ACC112 (cell line): ENCODE data around the gene ZMIZ1.
"Not testable (repeated sequence)": the region's sequence is repeated elsewhere in the genome, so short reads cannot be mapped to it uniquely, and the experiment has no call there.

Experiments
- H2AFZ ChIP-seq: fragments of 200-600 bp; sonication (generic); one replicate; pipeline ENCODE4 v1.6.0; 2017; ENCODE audit warnings: antibody characterized with exemption, low read length; ENCODE audit not compliant: unreplicated experiment
- H3K27ac ChIP-seq: fragments of 200-600 bp; sonication (generic); 2 replicates; pipeline ENCODE4 v1.5.1; 2014; ENCODE audit warnings: low read depth, mild to moderate bottlenecking, antibody characterized with exemption, low read length, moderate library complexity
- H3K27me3 ChIP-seq: fragments of 200-600 bp; sonication (generic); 2 replicates; pipeline ENCODE4 v1.6.1; 2014; ENCODE audit warnings: mild to moderate bottlenecking, antibody characterized with exemption, low read length, moderate library complexity, mixed read lengths; ENCODE audit not compliant: insufficient read depth
- H3K36me3 ChIP-seq: fragments of 200-600 bp; sonication (generic); 2 replicates; pipeline ENCODE4 v1.6.1; 2016; ENCODE audit warnings: mild to moderate bottlenecking, antibody characterized with exemption, low read length, moderate library complexity, mixed read lengths; ENCODE audit not compliant: insufficient read depth
- H3K4me1 ChIP-seq: fragments of 200-600 bp; sonication (generic); one replicate; pipeline ENCODE4 v1.6.1; 2016; ENCODE audit warnings: low read length, mixed read lengths; ENCODE audit not compliant: insufficient read depth, unreplicated experiment, control insufficient read depth
- H3K4me3 ChIP-seq: fragments of 200-600 bp; sonication (generic); 2 replicates; pipeline ENCODE4 v1.5.1; 2014; ENCODE audit warnings: mild to moderate bottlenecking, low read depth, low read length
- H3K79me2 ChIP-seq: fragments of 200-600 bp; sonication (generic); one replicate; pipeline ENCODE4 v1.6.0; 2016; ENCODE audit warnings: low read length; ENCODE audit not compliant: control insufficient read depth, unreplicated experiment, insufficient read depth

ZMIZ1 gene

DNA sequence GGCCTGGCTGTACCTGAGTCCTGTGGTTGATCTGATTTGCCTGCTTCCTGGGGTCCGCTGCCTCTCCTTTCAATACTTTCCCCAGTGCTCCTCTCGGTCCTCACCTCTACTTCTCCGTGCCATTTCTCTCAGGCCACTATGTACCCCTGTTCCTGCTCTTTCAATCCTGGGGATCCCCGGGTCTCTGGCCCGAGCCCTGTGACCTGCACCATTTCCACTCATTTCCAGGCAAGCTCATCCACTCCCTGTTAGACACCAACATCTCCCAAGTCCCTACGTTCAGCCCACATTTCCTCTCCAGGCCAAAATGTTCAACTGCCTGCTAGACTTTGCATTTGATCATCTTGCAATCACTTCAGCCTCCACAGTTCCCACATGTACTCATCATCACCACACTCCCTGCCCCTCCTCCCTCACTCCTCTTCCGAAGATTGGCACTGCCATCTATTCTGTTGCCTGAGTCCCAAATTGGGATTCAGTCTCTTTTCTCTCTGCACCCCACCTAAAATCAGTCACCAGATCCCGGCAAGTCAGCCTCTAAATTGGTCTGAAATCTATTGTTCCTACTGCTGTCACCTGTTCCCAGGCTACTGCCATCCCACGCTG, 34.4 kb upstream of the ZMIZ1 start:
- no peak overlapping the region for H2AFZ ChIP-seq
- H3K27me3 ChIP-seq = peaks cover 10% of the 10 kb centered on the region
- H3K4me3 ChIP-seq = no peak overlapping the region
- no peak overlapping the region for H3K27ac ChIP-seq
- H3K4me1 ChIP-seq = no peaks in the 10 kb centered on the region
- no peaks in the 10 kb centered on the region for H3K79me2 ChIP-seq
- no peaks in the 10 kb centered on the region for H3K36me3 ChIP-seq

DNA sequence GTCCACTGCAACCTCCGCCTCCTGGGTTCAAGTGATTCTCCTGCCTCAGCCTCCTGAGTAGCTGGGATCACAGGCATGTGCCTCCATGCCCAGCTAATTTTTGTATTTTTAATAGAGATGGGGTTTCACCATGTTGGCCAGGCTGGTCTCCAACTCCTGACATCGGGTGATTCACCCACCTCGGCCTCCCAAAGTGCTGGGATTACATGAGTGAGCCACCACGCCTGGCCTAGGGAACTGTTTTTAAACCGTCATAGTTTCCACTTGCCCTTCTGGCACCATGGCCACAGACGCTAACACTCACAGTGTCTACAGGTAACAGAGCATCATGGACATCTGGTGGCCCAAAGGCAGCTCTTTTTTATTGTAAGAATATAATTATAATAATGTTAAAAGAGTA, 32.4 kb upstream of the ZMIZ1 start:
- H2AFZ ChIP-seq, H3K4me1 ChIP-seq, H3K27ac ChIP-seq, H3K79me2 ChIP-seq, H3K4me3 ChIP-seq, H3K36me3 ChIP-seq: not testable (repeated sequence)
- peaks cover 15% of the 10 kb centered on the region for H3K27me3 ChIP-seq

DNA sequence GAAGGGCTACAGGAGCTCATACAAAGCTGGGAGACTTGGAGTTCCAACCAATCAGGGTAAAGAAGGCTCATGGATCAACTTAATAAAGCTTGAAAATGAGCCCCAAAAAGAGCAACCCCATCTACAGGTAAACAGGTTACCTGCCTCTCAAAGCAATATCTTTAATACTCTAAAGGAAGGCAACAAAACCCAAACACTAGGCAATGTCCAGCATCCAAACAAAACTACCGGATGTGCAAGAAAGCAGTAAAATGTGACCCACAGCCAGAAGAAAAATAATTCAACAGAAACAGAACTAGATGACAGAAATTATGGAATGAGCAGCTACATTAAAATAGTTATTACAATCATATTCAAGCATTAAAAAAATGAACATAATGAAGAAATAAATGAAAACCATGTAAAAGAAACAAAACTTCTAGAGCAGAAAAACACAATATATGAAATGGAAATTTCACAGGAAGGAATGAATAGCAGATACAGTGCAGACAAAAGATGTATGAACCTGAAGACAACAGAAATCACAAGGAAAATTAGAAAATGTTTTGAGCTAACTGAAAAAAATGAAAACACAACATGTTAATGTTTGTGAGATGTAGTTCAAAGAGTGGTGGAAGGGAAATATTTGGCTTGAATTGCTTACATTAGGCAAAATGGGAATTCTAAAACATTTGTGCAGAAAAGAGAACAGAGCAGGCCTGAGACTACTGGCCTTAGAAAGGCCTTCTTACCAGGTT, 30.5 kb upstream of the ZMIZ1 start:
- Histone ChIP-seq H3K4me1 (no peaks in the 10 kb centered on the region), H3K79me2 (no peaks in the 10 kb centered on the region), H3K4me3 (no peak overlapping the region), H2AFZ (no peak overlapping the region), H3K27me3 (peaks cover 18% of the 10 kb centered on the region), H3K27ac (no peak overlapping the region), H3K36me3 (no peaks in the 10 kb centered on the region)

DNA sequence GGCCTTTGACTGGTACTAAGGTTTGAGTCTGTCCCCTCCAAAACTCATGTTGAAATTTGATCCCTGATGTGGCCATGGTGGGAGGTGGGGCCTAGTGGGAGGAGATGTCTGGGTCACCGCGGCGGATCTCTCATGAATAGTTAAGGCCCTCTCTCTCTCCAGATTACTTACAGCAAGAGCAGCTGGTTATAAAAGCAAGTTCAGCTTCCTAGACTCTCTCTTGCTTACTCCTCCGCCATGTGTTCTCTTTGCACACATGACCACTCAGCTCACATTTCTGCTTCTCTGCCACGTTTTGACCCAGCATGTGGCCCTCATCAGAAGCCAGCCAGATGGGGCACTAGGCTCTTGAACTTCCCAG, 29.9 kb upstream of the ZMIZ1 start:
- H3K36me3 ChIP-seq = no peaks in the 10 kb centered on the region
- H3K4me1 ChIP-seq = no peaks in the 10 kb centered on the region
- no peak overlapping the region for H2AFZ ChIP-seq
- H3K27ac ChIP-seq = no peak overlapping the region
- no peaks in the 10 kb centered on the region for H3K79me2 ChIP-seq
- peaks cover 18% of the 10 kb centered on the region for H3K27me3 ChIP-seq
- no peak overlapping the region for H3K4me3 ChIP-seq

DNA sequence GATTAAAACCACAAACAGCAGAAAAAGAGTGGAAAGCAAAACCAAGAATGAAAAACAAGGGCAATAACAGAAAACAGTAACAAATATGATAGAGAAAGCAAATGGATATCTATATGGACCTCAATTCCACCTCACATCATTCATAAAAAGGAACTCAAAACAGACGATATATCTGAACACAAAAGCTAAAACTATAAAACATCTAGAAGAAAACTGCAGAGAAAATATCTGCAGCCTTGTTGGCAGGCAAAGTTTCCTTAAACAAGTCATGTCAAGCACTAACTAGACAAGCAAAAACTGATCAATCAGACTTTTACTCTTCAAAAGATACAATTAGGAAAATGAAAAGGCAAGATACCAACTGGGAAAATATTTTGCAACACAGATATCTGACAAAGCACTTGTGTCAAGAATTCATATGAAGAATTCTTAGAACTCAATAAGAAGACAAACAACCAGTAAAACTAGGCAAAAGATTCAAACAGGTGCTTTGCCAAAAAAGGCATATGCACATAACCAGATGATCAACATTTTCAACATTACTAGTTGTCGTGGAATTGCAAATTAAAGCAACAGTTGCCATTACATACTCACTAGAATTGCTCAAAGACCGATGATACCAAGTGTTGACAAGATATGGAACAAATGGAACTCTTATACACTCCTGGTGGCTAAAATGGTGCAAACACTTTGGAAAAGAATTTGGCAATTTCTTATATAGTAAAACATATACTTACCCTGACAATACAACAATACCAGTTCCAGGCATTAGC, 25.9 kb upstream of the ZMIZ1 start:
- peaks cover 18% of the 10 kb centered on the region for H3K27me3 ChIP-seq
- H3K79me2 ChIP-seq = no peaks in the 10 kb centered on the region
- no peak overlapping the region for H3K4me3 ChIP-seq
- no peaks in the 10 kb centered on the region for H3K36me3 ChIP-seq
- no peak overlapping the region for H2AFZ ChIP-seq
- no peak overlapping the region for H3K27ac ChIP-seq
- peaks cover under 1% of the 10 kb centered on the region for H3K4me1 ChIP-seq

DNA sequence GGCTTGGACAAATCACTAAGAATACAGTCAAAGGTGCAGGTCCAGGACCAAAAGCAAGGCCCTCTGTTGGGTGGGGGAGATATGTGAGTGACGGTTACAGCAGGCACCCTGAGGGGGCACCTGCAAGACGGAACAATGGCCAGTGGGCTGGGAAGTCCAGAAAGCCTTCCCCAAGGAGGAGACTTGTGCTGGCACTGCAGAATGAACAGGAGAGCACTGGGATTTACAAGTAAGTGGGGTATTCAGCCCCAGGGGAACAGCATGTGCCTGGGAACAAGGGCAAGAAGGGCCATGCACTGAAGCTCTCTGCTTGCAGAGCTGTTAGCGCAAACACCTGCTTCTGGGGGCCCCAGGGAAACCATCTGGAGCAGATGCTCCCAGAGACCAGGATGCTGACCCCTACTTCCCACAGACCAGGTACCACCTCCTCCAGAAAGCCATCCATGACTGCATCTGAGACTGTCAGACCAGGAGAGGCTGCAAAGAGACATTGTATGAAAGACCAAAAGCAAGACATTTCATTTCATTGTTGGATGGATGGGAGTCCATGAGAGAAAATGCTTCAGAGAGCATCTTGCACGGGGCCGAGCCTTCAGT, 24.6 kb upstream of the ZMIZ1 start:
- Histone ChIP-seq H3K27ac (no peak overlapping the region), H3K4me1 (peaks cover 5% of the 10 kb centered on the region), H2AFZ (no peak overlapping the region), H3K4me3 (no peak overlapping the region), H3K36me3 (no peaks in the 10 kb centered on the region), H3K27me3 (peaks cover 18% of the 10 kb centered on the region), H3K79me2 (no peaks in the 10 kb centered on the region)

DNA sequence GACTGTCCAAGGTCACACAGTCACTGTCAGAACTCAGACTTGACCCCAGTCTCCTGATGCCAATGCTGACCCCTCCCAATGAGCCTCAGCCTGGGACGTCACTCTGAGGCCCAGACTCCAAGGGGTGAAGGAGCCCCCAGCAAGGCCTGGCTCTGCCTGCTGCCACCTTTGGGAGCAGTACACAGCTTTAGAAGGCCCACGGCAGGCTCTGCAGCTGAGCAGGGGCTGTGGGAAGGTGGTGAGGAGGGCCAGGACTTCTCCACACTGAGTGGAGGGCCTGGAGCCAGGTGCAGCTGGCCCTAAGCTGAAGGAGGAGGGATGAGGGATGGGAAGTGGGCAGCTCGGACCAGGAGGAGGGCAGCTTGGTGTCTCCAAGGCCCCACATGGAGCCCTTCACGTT, 23.9 kb upstream of the ZMIZ1 start:
- Histone ChIP-seq H3K36me3 (no peaks in the 10 kb centered on the region), H3K27me3 (peaks cover 13% of the 10 kb centered on the region), H2AFZ (no peak overlapping the region), H3K4me3 (no peak overlapping the region), H3K4me1 (peaks cover 7% of the 10 kb centered on the region), H3K79me2 (no peaks in the 10 kb centered on the region), H3K27ac (no peak overlapping the region)

DNA sequence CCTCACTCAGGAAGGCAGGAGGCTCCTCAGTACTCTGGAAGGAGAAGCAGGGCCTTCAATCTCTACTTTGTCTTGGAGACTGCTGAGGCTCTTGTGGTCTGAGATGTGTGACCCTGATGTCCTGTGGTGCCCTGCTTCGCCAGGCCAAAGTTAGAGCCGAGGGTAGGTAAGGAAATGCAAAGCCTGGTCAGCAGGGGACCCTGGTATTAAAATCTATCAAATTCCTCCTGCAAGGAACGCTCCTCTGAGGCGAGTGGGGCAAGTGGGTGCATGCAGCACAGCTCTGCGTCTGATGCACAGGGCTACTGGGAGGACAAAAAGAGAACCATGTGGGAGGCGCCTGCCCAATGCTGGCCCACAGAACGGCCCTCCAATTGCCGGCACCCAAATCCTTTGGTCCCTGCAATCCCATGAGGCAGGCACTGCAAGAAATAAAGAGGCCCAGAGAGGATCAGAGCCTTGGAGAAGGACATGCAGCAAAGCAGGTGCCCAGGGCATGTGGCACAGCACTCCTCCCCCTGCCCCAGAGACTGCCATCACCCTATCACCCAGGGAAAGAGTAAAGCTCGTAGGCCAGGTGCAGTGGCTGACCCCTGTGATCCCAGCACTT, 23.1 kb upstream of the ZMIZ1 start:
- Histone ChIP-seq H3K27ac (no peak overlapping the region), H3K4me1 (peaks cover 15% of the 10 kb centered on the region), H3K79me2 (no peaks in the 10 kb centered on the region), H3K36me3 (no peaks in the 10 kb centered on the region), H3K4me3 (no peak overlapping the region), H3K27me3 (peaks cover 10% of the 10 kb centered on the region), H2AFZ (no peak overlapping the region)

DNA sequence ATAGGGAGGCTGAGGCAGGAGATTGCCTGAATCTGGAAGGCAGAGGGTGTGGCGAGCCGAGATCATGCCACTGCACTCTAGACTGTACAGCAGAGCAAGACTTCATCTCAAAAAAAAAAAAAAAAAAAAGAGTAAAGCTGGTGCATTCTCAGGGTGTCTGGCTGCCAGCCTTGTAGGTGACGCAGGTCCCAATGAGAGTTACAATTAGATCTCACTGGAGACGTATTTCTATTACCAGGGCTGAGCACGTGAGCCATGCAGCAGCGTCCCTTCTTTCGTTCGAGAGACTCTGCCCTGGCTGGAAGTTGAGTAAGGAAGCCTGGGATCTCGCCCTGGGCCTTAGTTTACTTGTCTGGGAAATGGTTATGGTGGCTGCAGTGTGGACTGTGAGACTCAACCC, 22.4 kb upstream of the ZMIZ1 start:
- Histone ChIP-seq H3K27me3 (0 out of 2 replicates have a peak, but pooled peaks cover 4% of the 10 kb centered on the region), H3K27ac (no peak overlapping the region), H3K4me1 (peaks cover 22% of the 10 kb centered on the region), H3K79me2 (no peaks in the 10 kb centered on the region), H2AFZ (no peak overlapping the region), H3K36me3 (no peaks in the 10 kb centered on the region), H3K4me3 (no peak overlapping the region)

DNA sequence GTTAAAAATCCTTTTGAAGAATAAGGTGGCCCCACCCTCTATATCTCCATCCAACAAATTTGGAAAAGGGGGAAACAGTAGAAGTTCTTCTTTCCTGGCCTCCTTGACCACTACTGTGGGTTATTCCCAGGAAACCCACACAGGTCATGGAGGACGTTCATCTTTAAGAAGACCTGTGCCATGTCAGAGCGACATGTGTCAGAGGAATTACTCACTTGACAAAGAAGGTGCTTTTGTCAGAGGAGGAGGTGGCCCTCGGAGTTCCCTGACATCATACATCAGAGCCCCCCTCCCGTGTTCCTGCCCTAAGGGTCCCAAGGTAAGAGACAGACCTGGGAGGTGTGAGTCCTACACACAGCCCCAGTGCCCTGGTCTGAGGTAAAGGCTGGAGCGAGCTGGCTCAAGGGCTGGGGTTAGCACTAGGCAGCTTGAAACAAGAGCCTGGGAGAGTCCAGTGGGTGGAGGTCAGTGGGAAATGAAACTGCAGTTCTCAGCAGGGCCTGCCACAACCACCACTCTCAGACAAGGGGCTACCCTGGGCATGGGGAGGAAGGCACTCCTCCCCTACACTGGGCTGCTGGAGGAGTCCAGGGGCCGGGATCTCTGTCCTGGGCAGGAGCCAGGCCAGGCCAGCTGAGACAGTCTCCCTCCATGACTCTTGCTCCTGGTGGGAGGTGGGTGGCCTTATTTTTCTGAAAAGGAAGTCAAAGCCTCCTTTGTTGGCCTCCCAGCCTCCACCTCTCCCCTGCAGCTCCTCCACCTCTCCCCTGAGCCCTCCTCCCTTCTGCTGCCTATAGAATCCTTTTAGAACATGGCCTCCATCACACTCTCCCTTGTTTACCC, 21.8 kb upstream of the ZMIZ1 start:
- Histone ChIP-seq H3K36me3 (no peaks in the 10 kb centered on the region), H3K27me3 (no peaks in the 10 kb centered on the region), H3K4me1 (peaks cover 23% of the 10 kb centered on the region), H3K4me3 (no peak overlapping the region), H3K27ac (no peak overlapping the region), H2AFZ (no peak overlapping the region), H3K79me2 (no peaks in the 10 kb centered on the region)
